Skeletal muscle tissue (tissue), 4 donors: ENCODE measurements around the gene M1AP. TPM values are rescaled to one million over a fixed set of nuclear protein-coding genes. Genes with fewer than 3 reads are reported as not detected.

Experiments
- H3K27ac ChIP-seq: one replicate; pipeline ENCODE4 v1.7.0; 2013; ENCODE audit warnings: mild to moderate bottlenecking, low read depth, low read length, inconsistent platforms
- H3K27me3 ChIP-seq, 3 donors: one replicate each; pipeline ENCODE4 v1.7.0; 2013; ENCODE audit warnings: low read length in 3 of 3; ENCODE audit not compliant: control insufficient read depth in 3 of 3, insufficient read depth in 3 of 3
- H3K36me3 ChIP-seq, 3 donors: one replicate each; pipeline ENCODE4 v1.7.0; 2013; ENCODE audit warnings: low read length in 3 of 3; ENCODE audit not compliant: control insufficient read depth in 3 of 3, insufficient read depth in 3 of 3
- H3K4me1 ChIP-seq, 3 donors: one replicate each; pipeline ENCODE4 v1.7.0; 2013; ENCODE audit warnings: low read length in 3 of 3, mild to moderate bottlenecking in 3 of 3; ENCODE audit not compliant: control insufficient read depth in 3 of 3, insufficient read depth in 3 of 3
- H3K4me3 ChIP-seq, 3 donors: one replicate each; pipeline ENCODE4 v1.7.0; 2013; ENCODE audit warnings: low read length in 3 of 3
- H3K9ac ChIP-seq, 3 donors: one replicate each; pipeline ENCODE4 v1.7.0; 2013; ENCODE audit warnings: low read length in 3 of 3, mild to moderate bottlenecking in 3 of 3, moderate library complexity in 2 of 3, low read depth in 1 of 3
- H3K9me3 ChIP-seq, 3 donors: one replicate each; pipeline ENCODE4 v1.7.0; 2013; ENCODE audit warnings: low read length in 3 of 3; ENCODE audit not compliant: control insufficient read depth in 3 of 3
- total RNA-seq: library from RNA; depleted of rRNA; stranded (reverse); fragments of >200 nt; gene quantifications from one replicate; pipeline ENCODE4 v1.2.3, GENCODE V29; 2014
- donor health status: Osteomylitis.

M1AP gene
- total RNA-seq, 1 donor from 2014 or later, result not detected

DNA sequence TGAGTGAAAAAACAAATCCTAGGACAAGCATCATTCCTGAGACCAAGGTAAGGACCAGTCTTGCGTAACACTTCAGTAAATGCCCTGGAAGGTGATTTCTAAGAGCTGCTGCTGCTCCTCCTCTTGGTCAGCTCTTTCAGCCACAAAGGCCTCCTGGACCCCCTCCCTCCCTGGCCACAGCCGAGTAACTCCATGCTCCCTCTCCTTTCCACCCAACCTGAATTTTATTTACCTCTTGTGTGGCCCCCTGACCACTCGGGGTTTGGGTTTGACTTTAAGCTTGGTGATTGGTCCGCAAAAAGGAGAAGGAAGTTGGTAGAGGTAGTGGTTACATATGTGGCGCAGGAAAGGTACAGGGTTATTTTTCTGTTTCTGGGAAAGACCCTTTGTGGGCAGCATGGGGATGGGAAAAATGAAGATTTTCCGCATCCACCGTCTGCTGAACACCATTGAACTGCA, 109.2 kb downstream of the M1AP start:
- Histone ChIP-seq H3K9me3 (no peaks in the 10 kb centered on the region), H3K4me3 (no peak overlapping the region), H3K36me3 (peaks cover 0 to 3% (median 3%) of the 10 kb centered on the region in 3 donors), H3K27me3 (peaks cover 2 to 9% (median 4%) of the 10 kb centered on the region in 3 donors), H3K27ac (no peak overlapping the region), H3K9ac (no peak overlapping the region), H3K4me1 (peaks cover 0 to 4% (median 2%) of the 10 kb centered on the region in 3 donors)

DNA sequence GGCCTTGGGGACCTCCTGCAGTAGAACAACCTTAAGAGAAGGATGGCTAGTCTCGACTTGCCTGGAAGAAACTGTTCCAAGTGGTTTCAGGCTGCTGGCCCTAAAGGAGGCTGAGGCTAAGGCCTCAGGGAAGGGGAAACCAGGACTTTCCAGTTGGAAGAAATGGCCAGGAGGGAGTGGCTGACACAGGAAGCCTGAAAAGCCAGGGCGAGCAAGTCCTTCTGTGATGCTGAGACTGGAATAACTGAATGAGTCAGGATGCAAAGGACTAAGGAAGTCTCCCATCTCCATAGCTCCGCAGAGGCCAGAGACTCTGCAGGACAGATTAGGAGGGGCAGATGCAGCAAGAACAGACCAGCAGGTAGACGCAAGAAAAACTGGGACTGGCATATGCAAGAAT, 111.0 kb downstream of the M1AP start:
- Histone ChIP-seq H3K27ac (no peak overlapping the region), H3K4me1 (peaks cover 0 to 4% (median 2%) of the 10 kb centered on the region in 3 donors), H3K27me3 (peaks cover 2 to 9% (median 4%) of the 10 kb centered on the region in 3 donors), H3K4me3 (no peak overlapping the region), H3K9me3 (no peaks in the 10 kb centered on the region), H3K36me3 (peaks cover 14 to 20% (median 16%) of the 10 kb centered on the region in 3 donors), H3K9ac (no peak overlapping the region)

DNA sequence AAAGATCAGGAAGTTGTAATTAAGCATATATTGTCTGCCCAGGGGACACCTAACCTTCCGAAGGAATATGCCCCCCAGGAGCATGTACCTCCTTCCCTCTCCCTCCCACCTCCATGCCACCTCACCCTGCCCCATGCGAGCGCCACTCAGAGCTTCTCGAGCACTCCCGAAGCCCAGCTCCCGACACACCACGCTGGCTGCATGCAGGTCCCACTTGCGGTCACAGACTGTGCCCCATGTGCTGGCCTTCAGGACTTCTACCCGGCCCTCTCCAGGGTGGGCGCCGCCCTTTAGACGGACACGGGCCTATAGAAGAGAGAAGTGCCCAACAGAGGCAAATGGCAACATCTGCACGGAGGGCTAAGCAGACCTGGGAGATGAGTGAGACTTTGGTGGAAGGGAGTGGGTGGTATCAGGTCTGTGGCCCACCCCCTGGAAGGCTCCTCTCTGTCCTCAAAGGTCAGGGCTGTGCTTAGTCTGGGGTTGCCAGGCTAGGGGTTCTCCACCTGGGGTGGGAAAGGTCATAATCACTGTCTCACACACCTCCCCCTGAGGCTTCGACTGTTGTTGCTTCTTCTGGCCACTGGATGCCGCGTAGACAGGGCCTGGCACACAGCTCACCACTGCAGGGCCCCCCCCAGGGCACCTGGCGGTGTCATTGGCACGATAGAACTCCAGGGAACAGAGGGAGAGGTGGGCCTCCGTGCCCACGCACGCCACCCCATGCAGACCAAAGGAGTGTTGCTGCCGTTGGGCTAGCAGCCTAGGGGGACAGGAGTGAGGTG, 111.8 kb downstream of the M1AP start:
- Histone ChIP-seq H3K4me1 (peaks cover 3 to 7% (median 5%) of the 10 kb centered on the region in 3 donors), H3K27me3 (peaks cover 2 to 9% (median 4%) of the 10 kb centered on the region in 3 donors), H3K27ac (no peak overlapping the region), H3K36me3 (peaks cover 16 to 24% (median 22%) of the 10 kb centered on the region in 3 donors), H3K9me3 (no peaks in the 10 kb centered on the region), H3K4me3 (no peak overlapping the region), H3K9ac (no peak overlapping the region)

DNA sequence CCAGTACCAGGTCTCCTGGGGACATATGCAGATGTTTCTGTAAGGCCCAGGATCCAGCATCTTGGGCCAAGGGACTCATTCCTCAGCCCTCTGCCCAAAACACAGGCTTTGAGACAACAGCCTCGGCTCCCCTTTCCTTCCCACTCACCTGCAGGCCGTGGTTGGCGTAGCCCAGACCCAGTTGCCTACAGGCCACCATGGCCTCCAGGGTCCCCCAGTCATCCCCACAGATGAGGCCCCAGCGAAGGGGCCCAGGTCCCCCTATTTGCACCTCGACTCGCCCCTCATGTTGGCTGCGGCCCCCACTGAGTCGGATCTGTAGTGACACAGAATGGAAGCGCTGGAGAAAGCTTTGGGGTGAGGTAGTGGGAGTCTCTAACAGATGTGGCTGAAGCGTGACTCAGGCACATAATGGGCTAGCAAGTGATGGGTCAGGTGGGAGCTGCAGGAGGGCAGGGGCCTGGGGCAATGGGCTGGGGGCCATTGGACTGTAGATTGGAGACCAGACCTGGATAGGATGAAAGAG, 112.6 kb downstream of the M1AP start:
- H3K9me3 ChIP-seq, result no peaks in the 10 kb centered on the region
- H3K27ac ChIP-seq, result no peak overlapping the region
- H3K4me3 ChIP-seq, result no peak overlapping the region
- peaks cover 2 to 9% (median 4%) of the 10 kb centered on the region in 3 donors for H3K27me3 ChIP-seq
- no peak overlapping the region for H3K9ac ChIP-seq
- peaks cover 20 to 29% (median 24%) of the 10 kb centered on the region in 3 donors for H3K36me3 ChIP-seq
- H3K4me1 ChIP-seq, result peaks cover 12 to 14% (median 13%) of the 10 kb centered on the region in 3 donors

DNA sequence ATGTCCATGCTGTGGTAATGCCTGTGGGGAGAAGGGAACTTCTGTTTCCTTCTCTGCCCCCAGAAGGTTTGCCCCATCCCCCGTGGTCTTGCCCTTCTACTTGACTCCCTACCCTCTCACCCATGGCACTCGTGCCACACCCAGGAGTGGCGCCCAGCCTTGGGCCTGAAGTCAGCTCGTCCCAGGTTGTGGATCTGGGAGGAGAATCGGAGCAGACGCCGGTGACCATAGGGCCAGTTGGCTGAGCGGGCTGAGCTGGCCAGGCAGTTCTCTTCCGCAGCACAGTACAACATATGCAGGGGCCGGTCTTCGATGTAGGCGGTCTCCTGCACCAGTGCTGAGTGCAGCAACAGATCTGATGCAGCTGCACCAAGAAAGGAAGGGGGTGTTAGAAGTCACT, 113.7 kb downstream of the M1AP start:
- no peaks in the 10 kb centered on the region for H3K9me3 ChIP-seq
- H3K4me3 ChIP-seq, result no peak overlapping the region
- H3K36me3 ChIP-seq, result peaks cover 20 to 29% (median 24%) of the 10 kb centered on the region in 3 donors
- H3K9ac ChIP-seq, result no peak overlapping the region
- peaks cover 12 to 13% (median 13%) of the 10 kb centered on the region in 3 donors for H3K4me1 ChIP-seq
- H3K27ac ChIP-seq, result no peak overlapping the region
- H3K27me3 ChIP-seq, result peaks cover 2 to 9% (median 4%) of the 10 kb centered on the region in 3 donors

DNA sequence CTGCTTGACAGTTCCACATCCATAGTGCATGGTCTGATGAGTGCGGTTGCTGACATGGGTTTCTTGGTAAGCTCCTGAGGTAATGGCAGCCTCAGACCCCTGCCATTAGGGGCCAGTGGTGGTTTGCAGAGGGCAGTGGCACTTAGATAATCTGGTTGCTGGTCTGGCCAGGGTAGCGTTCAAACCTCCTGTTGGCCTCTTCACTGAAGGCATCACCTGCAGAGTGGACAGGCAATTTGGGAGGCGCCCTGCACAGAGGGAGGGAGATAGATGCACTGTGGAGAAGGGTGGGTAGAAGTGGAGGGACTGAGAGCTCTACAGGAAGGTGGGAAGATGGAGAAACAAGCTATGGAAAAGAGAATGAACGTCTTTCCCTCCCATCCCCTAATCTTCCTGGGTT, 114.7 kb downstream of the M1AP start:
- Histone ChIP-seq H3K27ac (no peak overlapping the region), H3K9me3 (no peaks in the 10 kb centered on the region), H3K4me3 (no peak overlapping the region), H3K36me3 (peaks cover 22 to 34% (median 25%) of the 10 kb centered on the region in 3 donors), H3K27me3 (peaks cover 0 to 4% (median 1%) of the 10 kb centered on the region in 3 donors), H3K9ac (no peak overlapping the region), H3K4me1 (peaks cover 20 to 22% (median 20%) of the 10 kb centered on the region in 3 donors)

DNA sequence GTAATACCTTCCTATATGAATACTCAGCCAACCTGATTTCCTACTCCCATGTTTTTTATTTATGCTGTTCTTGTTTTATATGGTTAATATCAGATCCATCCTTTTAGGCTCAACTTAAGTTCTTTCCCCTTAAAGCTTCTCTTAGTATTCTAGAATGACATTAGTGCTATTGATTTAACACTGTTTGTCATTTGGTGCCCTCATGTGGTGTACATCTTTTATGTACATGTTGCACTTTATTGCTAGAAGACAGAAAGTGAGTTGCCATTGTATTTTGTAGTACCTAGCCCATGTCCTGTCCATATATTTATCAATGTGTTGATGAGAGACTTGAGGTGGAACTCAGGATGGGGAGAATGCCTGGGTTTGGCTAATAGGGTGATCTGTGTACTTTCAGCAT, 115.9 kb downstream of the M1AP start:
- Histone ChIP-seq H3K27ac (no peak overlapping the region), H3K4me1 (peaks cover 25 to 31% (median 29%) of the 10 kb centered on the region in 3 donors), H3K9ac (no peak overlapping the region), H3K9me3 (no peaks in the 10 kb centered on the region), H3K36me3 (peaks cover 33 to 46% (median 37%) of the 10 kb centered on the region in 3 donors), H3K27me3 (peaks cover 0 to 3% (median 0%) of the 10 kb centered on the region in 3 donors), H3K4me3 (no peak overlapping the region)

DNA sequence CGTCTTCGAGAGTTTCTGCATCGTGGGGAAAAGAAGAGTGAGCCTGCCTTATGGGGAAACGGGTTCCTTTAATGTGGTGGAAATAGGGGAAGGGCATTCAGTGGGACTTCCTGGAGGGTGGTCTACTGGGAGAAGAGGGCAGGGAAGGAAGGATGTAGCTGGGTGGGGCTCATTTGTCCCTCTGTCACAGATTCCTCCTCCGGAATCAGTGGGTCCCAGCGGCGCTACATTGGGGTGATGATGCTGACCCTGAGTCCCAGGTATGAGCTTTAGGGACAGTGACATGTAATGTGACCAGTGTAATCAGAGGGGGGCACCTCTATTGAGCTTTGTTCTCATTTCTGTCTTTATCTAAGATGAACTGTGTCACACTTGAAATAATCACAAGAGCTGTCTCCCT, 116.5 kb downstream of the M1AP start:
- H3K4me3 ChIP-seq, result no peak overlapping the region
- no peak overlapping the region for H3K9ac ChIP-seq
- H3K9me3 ChIP-seq, result no peaks in the 10 kb centered on the region
- peaks cover 25 to 31% (median 29%) of the 10 kb centered on the region in 3 donors for H3K4me1 ChIP-seq
- no peak overlapping the region for H3K27ac ChIP-seq
- peaks cover 39 to 51% (median 43%) of the 10 kb centered on the region in 3 donors for H3K36me3 ChIP-seq
- peaks cover 0 to under 1% (median 0%) of the 10 kb centered on the region in 3 donors for H3K27me3 ChIP-seq

DNA sequence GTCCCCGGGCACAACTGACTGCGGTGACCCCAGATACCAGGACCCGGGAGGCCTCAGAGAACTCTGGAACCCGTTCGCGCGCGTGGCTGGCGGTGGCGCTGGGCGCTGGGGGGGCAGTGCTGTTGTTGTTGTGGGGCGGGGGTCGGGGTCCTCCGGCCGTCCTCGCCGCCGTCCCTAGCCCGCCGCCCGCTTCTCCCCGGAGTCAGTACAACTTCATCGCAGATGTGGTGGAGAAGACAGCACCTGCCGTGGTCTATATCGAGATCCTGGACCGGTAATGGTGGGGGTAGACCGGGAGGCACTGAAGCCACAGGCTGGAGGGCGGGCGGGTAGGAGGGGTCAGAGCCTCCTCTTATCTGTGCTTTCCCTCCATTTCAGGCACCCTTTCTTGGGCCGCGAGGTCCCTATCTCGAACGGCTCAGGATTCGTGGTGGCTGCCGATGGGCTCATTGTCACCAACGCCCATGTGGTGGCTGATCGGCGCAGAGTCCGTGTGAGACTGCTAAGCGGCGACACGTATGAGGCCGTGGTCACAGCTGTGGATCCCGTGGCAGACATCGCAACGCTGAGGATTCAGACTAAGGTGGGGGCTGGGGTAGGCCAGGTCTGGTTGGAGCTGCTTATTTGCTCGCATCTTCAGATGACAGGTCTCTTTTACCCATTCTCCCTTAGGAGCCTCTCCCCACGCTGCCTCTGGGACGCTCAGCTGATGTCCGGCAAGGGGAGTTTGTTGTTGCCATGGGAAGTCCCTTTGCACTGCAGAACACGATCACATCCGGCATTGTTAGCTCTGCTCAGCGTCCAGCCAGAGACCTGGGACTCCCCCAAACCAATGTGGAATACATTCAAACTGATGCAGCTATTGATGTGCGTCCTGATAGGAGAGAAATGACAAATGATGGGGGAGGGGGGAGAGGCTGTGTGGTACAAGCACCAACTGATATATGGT, 117.6 kb downstream of the M1AP start:
- no peaks in the 10 kb centered on the region for H3K27me3 ChIP-seq
- H3K27ac ChIP-seq, result peak overlapping the region; percentile 82
- peaks cover 25 to 31% (median 29%) of the 10 kb centered on the region in 3 donors for H3K4me1 ChIP-seq
- H3K36me3 ChIP-seq, result peaks cover 49 to 63% (median 52%) of the 10 kb centered on the region in 3 donors
- H3K9me3 ChIP-seq, result no peaks in the 10 kb centered on the region
- peak overlapping the region; percentile 78 to 88 (median 82) for H3K9ac ChIP-seq
- H3K4me3 ChIP-seq, result peak overlapping the region; percentile 83 to 93 (median 88)
